ENCODE measurements around the gene CMIP.

DNA sequence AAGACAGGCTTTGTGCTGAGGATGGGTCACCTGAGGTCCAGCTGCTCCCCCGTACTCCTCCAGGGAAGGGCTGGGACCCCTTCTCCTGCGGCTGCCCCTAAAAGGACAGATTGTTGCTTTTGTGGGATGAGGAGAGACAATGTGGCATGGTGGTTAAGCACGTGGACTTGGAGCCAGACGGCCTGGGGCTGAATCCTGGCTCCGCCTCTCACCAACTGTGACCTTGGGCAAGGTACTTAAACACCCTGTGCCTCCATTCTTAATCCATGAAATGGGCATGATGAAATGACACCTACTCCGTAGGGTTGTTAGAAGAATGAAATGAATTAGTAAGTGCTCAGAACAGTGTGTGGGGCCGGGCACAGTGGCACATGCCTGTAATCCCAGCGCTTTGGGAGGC lies 294.9 kb downstream of the CMIP start:
- TF ChIP-seq, protein P1, sequence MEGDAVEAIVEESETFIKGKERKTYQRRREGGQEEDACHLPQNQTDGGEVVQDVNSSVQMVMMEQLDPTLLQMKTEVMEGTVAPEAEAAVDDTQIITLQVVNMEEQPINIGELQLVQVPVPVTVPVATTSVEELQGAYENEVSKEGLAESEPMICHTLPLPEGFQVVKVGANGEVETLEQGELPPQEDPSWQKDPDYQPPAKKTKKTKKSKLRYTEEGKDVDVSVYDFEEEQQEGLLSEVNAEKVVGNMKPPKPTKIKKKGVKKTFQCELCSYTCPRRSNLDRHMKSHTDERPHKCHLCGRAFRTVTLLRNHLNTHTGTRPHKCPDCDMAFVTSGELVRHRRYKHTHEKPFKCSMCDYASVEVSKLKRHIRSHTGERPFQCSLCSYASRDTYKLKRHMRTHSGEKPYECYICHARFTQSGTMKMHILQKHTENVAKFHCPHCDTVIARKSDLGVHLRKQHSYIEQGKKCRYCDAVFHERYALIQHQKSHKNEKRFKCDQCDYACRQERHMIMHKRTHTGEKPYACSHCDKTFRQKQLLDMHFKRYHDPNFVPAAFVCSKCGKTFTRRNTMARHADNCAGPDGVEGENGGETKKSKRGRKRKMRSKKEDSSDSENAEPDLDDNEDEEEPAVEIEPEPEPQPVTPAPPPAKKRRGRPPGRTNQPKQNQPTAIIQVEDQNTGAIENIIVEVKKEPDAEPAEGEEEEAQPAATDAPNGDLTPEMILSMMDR (IDR thresholded peaks at IDR 0.05), result no peak
- no peak for TF ChIP-seq POLR2A (IDR thresholded peaks at IDR 0.05)

Data from esophagus squamous epithelium (tissue), 4 donors.